Right ventricle myocardium superior (tissue), 1 donor: ENCODE results near the gene JMY. TPM values are rescaled to one million over a fixed set of nuclear protein-coding genes. Genes with fewer than 3 reads are reported as not detected.

Experiments used
- ATAC-seq: fragments of 200-7000 bp; cut with Tn5 transposase; one replicate; pipeline ENCODE4 v1.9.1; 2020; ENCODE audit warnings: mild to moderate bottlenecking; ENCODE audit not compliant: poor library complexity
- DNase-seq: peaks from one replicate; pipeline ENCODE4 v3.0.0-alpha.2; 2020
- intact Hi-C: fragments of 100-400 bp; cut with DNase I; formaldehyde crosslinking; loops from one replicate; pipeline ENCODE4 v1.11.2; 2022
- total RNA-seq: library from RNA; stranded (reverse); fragmentation: NEBNext Ultra II Directional; extraction: Animal tissue kit (Norgen Biotek cat#: 25700); gene quantifications from one replicate; pipeline ENCODE4 v1.2.1, GENCODE V29; 2021
- donor health status: DM: no; HTN: yes; CAD: no; lungs with severe emphysema.

The JMY gene
- total RNA-seq, 1 donor from 2014 or later = 9.7 TPM

DNA sequence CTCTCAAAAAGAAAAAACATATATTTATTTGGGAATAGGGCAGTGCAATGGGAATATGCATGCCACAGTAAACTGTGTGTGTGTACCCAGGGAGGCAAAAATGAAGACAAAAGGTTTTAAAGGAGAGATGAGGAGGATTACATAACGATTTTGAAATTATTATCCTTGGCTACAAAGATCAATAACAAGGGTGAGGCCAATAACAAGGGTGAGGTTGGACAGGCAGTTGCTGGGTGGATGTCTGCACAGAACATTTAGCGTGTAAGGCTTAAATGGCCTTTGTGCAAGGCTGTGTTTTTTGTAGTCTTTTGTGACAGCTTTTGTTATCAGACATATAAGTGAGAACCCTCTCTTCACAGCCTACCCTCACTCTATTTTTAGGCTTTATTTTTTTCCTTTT, 114.0 kb downstream of the JMY start:
- ATAC-seq (no peak), DNase-seq (no peak)
- intact Hi-C loops = no loop called here

DNA sequence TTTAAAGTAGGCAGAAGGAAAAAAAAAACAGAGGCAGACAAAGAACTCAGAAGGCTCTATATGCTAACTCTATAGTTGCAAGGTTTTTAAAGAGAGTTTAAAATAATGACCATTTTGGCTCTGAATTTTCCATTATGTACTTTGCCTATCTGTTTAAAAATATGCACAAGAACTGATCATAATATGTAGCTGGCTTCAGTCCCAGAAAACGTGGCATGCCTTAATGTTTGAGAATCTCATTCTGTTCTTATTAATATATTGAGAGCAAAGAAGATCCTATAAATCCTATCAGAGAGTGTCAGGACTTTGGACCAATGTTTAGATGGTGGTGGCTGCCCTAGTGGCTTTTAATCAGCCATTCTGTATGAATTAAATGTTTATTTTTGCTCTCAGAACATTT, 121.5 kb downstream of the JMY start:
- intact Hi-C loops = no loop called here
- ATAC-seq = no peak
- DNase-seq = no peak

Other genes starting within 250 kb of the JMY start
- 2.2 TPM for gene DMGDH, start 166.5 kb upstream of the JMY start, total RNA-seq
- 10.0 TPM for gene BHMT2, start 166.4 kb upstream of the JMY start, total RNA-seq
- gene BHMT, start 124.3 kb upstream of the JMY start, total RNA-seq = 0.11 TPM